PC-3 (cell line): Measurements from ENCODE around the gene PLGLB2. TPM values are rescaled to one million over a fixed set of nuclear protein-coding genes. Genes with fewer than 3 reads are reported as not detected.
"Not testable (repeated sequence)": the region's sequence is repeated elsewhere in the genome, so short reads cannot be mapped to it uniquely, and the experiment has no call there.

Experiments
- ATAC-seq: fragments of 200-7000 bp; cut with Tn5 transposase; 2 replicates; pipeline ENCODE4 v1.9.1; 2020; ENCODE audit warnings: mild to moderate bottlenecking, moderate library complexity
- Bru-seq: library from RNA; stranded (reverse); fragments of 400-500 nt; gene quantifications from one replicate; lab custom pipeline; 2021; lab: Mats Ljungman, UMichigan
- BruChase-seq, 2 experiments: library from RNA; stranded (reverse); fragments of 400-500 nt; gene quantifications; one replicate each; lab custom pipeline; 2021; lab: Mats Ljungman, UMichigan
- BruUV-seq: library from RNA; stranded (reverse); fragments of 400-500 nt; replicated peaks from 2 replicates; lab custom pipeline; 2021; lab: Mats Ljungman, UMichigan
- CTCF ChIA-PET: fragments of 300-600 bp; sonication (Branson Sonifier 250); formaldehyde crosslinking; loops from one replicate; lab custom pipeline; 2022; ENCODE audit warnings: antibody characterized with exemption; lab: Charles Lee
- POLR2A ChIA-PET: fragments of 300-600 bp; sonication (Branson Sonifier 250); formaldehyde crosslinking; loops from one replicate; lab custom pipeline; 2022; ENCODE audit warnings: antibody characterized with exemption; ENCODE audit not compliant: unreplicated experiment; lab: Charles Lee
- DNase-seq: peaks from one replicate; pipeline ENCODE4 v3.0.0-alpha.2; 2015
- H2AFZ ChIP-seq: fragments of 300-600 bp; sonication (generic); 2 replicates; pipeline ENCODE4 v1.6.0; 2016; ENCODE audit warnings: antibody characterized with exemption, low read length
- H3F3A ChIP-seq: fragments of 300-600 bp; sonication (generic); one replicate; pipeline ENCODE4 v1.6.0; 2017; ENCODE audit warnings: antibody characterized with exemption, low read length, control low read depth, mild to moderate bottlenecking; ENCODE audit not compliant: unreplicated experiment
- H3K27ac ChIP-seq: fragments of 300-600 bp; sonication (generic); 2 replicates; pipeline ENCODE4 v1.5.1; 2016; ENCODE audit warnings: mild to moderate bottlenecking, low read length
- H3K27me3 ChIP-seq: fragments of 300-600 bp; sonication (generic); 2 replicates; pipeline ENCODE4 v1.6.1; 2016; ENCODE audit warnings: low read length, mixed read lengths
- H3K36me3 ChIP-seq: fragments of 300-600 bp; sonication (generic); 2 replicates; pipeline ENCODE4 v1.6.1; 2016; ENCODE audit warnings: low read depth, mixed run types, low read length, mixed read lengths
- H3K4me1 ChIP-seq: fragments of 300-600 bp; sonication (generic); 2 replicates; pipeline ENCODE4 v1.5.1; 2016; ENCODE audit warnings: low read length; ENCODE audit not compliant: insufficient read depth
- H3K4me2 ChIP-seq: fragments of 300-600 bp; sonication (generic); 2 replicates; pipeline ENCODE4 v1.6.0; 2016; ENCODE audit warnings: low read length
- H3K4me3 ChIP-seq: fragments of 300-600 bp; sonication (generic); 2 replicates; pipeline ENCODE4 v1.5.1; 2016; ENCODE audit warnings: mild to moderate bottlenecking, low read length, mixed read lengths
- H3K79me2 ChIP-seq: fragments of 300-600 bp; sonication (generic); 2 replicates; pipeline ENCODE4 v1.6.1; 2017; ENCODE audit warnings: low read length, mixed read lengths
- H3K9ac ChIP-seq: fragments of 300-600 bp; sonication (generic); 2 replicates; pipeline ENCODE4 v1.6.0; 2016; ENCODE audit warnings: mild to moderate bottlenecking, low read length
- H3K9me2 ChIP-seq: fragments of 300-600 bp; sonication (generic); replicated peaks from 2 replicates; pipeline ENCODE4 v1.6.1; 2016; ENCODE audit warnings: mixed run types, low read length, mixed read lengths
- H3K9me3 ChIP-seq: fragments of 300-600 bp; sonication (generic); 2 replicates; pipeline ENCODE4 v1.6.1; 2016; ENCODE audit warnings: low read length, mixed read lengths
- H4K20me1 ChIP-seq: fragments of 300-600 bp; sonication (generic); 2 replicates; pipeline ENCODE4 v1.6.1; 2016; ENCODE audit warnings: low read length, mixed read lengths
- intact Hi-C: fragments of 100-400 bp; cut with micrococcal nuclease; formaldehyde crosslinking; loops from 2 replicates; pipeline ENCODE4 v1.9.0; 2023
- long read RNA-seq: library from polyadenylated mRNA; unstranded; transcript quantifications from one replicate; pipeline ENCODE4 v2.0.0, GENCODE V29; 2021; ENCODE audit not compliant: unreplicated experiment
- total RNA-seq: library from RNA; depleted of rRNA; stranded (reverse); fragments of >200 nt; gene quantifications from 2 replicates; pipeline ENCODE4 v1.2.3, GENCODE V29; 2014; rRNA removed

The PLGLB2 gene
- 0.87 TPM in 1 of 2 replicates, not detected in the other for total RNA-seq
- percentile 35 among the genes with signal in this experiment for Bru-seq, nascent RNA
- BruChase-seq, experiment 1, labeled RNA remaining after a 6-hour chase: percentile 38 among the genes with signal in this experiment
- BruChase-seq, experiment 2, labeled RNA remaining after a 2-hour chase: percentile 45 among the genes with signal in this experiment
- long read RNA-seq: 0 reads

- H3K9ac ChIP-seq, H3K27me3 ChIP-seq, BruUV-seq, H3F3A ChIP-seq, POLR2A ChIA-PET, DNase-seq, H3K27ac ChIP-seq, H3K9me2 ChIP-seq, H4K20me1 ChIP-seq, H3K79me2 ChIP-seq, H2AFZ ChIP-seq, intact Hi-C loops, ATAC-seq, H3K4me3 ChIP-seq, CTCF ChIA-PET, H3K36me3 ChIP-seq, H3K4me1 ChIP-seq, H3K4me2 ChIP-seq, H3K9me3 ChIP-seq: not testable (repeated sequence)
Measured at GRCh38 chr2:87747791-87748190, at the start of gene PLGLB2. TSS of gene PLGLB2 (plus strand) at chr2:87748087. CDS start at chr2:87748154, 67 bp downstream.

GRCh38 chr2:87704572-87705323, 43.1 kb upstream of the PLGLB2 start:
- CTCF ChIA-PET: interaction anchor here (0.7 kb wide), 1 partner anchor 31 kb away, joined by 3 read pairs; no protein-coding TSS in a partner anchor
- H3K9me2 ChIP-seq, H2AFZ ChIP-seq, H3K4me2 ChIP-seq, H3K9ac ChIP-seq, POLR2A ChIA-PET, H3K9me3 ChIP-seq, H4K20me1 ChIP-seq, ATAC-seq, H3F3A ChIP-seq, H3K27me3 ChIP-seq, intact Hi-C loops, H3K79me2 ChIP-seq, H3K4me3 ChIP-seq, H3K4me1 ChIP-seq, DNase-seq, H3K27ac ChIP-seq, H3K36me3 ChIP-seq, BruUV-seq: not testable (repeated sequence)

GRCh38 chr2:87708368-87708767, 39.5 kb upstream of the PLGLB2 start:
- H3K27me3 ChIP-seq, H2AFZ ChIP-seq, H3K27ac ChIP-seq, H3F3A ChIP-seq, H3K36me3 ChIP-seq, H3K9me2 ChIP-seq, BruUV-seq, H3K79me2 ChIP-seq, H4K20me1 ChIP-seq, H3K4me1 ChIP-seq, H3K9me3 ChIP-seq, H3K4me3 ChIP-seq, DNase-seq, H3K9ac ChIP-seq, H3K4me2 ChIP-seq, POLR2A ChIA-PET, intact Hi-C loops, CTCF ChIA-PET, ATAC-seq: not testable (repeated sequence)

GRCh38 chr2:87727940-87728599, 19.8 kb upstream of the PLGLB2 start:
- POLR2A ChIA-PET, H3K27me3 ChIP-seq, H2AFZ ChIP-seq, H3K9me2 ChIP-seq, H3K36me3 ChIP-seq, DNase-seq, H3K4me2 ChIP-seq, CTCF ChIA-PET, H4K20me1 ChIP-seq, H3F3A ChIP-seq, H3K9me3 ChIP-seq, H3K27ac ChIP-seq, H3K4me3 ChIP-seq, H3K4me1 ChIP-seq, BruUV-seq, intact Hi-C loops, H3K79me2 ChIP-seq, H3K9ac ChIP-seq: not testable (repeated sequence)
- ATAC-seq: peak; percentile 84

GRCh38 chr2:87740928-87741327, 7.0 kb upstream of the PLGLB2 start:
- H3K4me1 ChIP-seq, H3K79me2 ChIP-seq, H3K27ac ChIP-seq, H3K9me3 ChIP-seq, DNase-seq, H3F3A ChIP-seq, H4K20me1 ChIP-seq, H3K27me3 ChIP-seq, H2AFZ ChIP-seq, ATAC-seq, H3K9me2 ChIP-seq, H3K36me3 ChIP-seq, H3K4me3 ChIP-seq, POLR2A ChIA-PET, intact Hi-C loops, H3K9ac ChIP-seq, CTCF ChIA-PET, H3K4me2 ChIP-seq: not testable (repeated sequence)
- BruUV-seq: TSS peak; percentile 21

- POLR2A ChIA-PET, H2AFZ ChIP-seq, H3K9me3 ChIP-seq, H3K4me1 ChIP-seq, intact Hi-C loops, H3K9me2 ChIP-seq, H3K36me3 ChIP-seq, H3K79me2 ChIP-seq, H3K4me2 ChIP-seq, DNase-seq, H3K27ac ChIP-seq, H3K9ac ChIP-seq, H3F3A ChIP-seq, H3K27me3 ChIP-seq, H4K20me1 ChIP-seq, CTCF ChIA-PET, BruUV-seq, ATAC-seq, H3K4me3 ChIP-seq: not testable (repeated sequence)
Measured at GRCh38 chr2:87742393-87743108, 5.3 kb upstream of the PLGLB2 start.
